ENCODE measurements around the gene PRKX.

Gene PRKX

DNA sequence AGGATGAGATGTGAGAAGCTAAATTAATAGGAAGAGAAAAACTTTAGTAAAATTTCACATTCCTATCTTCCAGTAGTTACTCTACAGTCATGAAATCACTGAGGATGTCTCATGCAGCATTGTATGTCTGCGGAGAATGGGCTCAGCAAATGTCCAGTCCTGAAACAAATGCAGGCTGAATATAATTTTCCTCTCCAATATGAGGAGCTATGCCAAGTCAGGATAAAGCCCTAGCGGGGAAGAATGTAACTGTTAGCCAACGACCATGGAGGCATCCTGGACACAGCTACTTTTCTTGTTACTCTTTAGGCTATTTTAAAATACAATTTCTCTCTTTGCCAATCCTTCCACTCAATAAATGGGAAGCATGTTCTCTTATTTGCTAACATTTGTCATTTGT is 127.7 kb downstream of the PRKX start:
- DNase-seq (ENCODE audit: low read depth), result no peak
- TF ChIP-seq, protein P1, sequence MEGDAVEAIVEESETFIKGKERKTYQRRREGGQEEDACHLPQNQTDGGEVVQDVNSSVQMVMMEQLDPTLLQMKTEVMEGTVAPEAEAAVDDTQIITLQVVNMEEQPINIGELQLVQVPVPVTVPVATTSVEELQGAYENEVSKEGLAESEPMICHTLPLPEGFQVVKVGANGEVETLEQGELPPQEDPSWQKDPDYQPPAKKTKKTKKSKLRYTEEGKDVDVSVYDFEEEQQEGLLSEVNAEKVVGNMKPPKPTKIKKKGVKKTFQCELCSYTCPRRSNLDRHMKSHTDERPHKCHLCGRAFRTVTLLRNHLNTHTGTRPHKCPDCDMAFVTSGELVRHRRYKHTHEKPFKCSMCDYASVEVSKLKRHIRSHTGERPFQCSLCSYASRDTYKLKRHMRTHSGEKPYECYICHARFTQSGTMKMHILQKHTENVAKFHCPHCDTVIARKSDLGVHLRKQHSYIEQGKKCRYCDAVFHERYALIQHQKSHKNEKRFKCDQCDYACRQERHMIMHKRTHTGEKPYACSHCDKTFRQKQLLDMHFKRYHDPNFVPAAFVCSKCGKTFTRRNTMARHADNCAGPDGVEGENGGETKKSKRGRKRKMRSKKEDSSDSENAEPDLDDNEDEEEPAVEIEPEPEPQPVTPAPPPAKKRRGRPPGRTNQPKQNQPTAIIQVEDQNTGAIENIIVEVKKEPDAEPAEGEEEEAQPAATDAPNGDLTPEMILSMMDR (IDR thresholded peaks at IDR 0.05; ENCODE audit: low read length, missing control alignments), result peak; percentile 9

DNA sequence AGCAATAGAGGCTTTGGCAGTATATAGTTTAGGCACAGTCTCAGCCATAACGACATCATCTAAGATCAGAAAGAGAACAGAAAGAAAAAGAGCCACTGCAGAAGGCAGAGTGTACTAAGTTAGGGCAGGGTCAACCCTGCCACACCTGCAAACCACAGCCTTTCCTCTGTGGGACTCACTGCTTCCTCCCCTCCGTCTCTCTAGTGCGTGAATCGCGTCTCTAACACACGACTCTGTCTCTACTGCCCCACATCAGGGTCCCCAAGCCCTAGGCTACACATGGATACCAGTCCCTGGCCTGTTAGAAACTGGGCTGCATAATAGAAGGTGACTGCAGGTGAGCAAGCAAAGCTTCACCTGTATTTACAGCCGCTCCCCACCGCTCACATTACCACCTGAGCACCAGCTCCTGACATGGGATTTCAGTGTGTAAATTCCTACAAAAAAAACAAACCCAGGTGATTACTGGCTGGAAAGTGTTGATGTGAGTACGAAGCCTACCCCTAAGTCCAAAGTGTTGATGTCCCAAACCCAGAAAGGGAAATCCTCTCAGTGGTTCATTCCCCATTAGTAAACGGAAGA is 128.9 kb downstream of the PRKX start:
- no peak for DNase-seq (ENCODE audit: low read depth)
- H3K4me3 ChIP-seq (replicated peaks; ENCODE audit: low read depth, low read length), result no peak overlapping the region
- TF ChIP-seq, protein P1 (IDR thresholded peaks at IDR 0.05; ENCODE audit: low read length, missing control alignments), result no peak

More for the DNA sequence above, 127.7 kb downstream of the PRKX start:
- H3K4me3 ChIP-seq (replicated peaks; ENCODE audit: low read depth, low read length), result no peak overlapping the region

DNA sequence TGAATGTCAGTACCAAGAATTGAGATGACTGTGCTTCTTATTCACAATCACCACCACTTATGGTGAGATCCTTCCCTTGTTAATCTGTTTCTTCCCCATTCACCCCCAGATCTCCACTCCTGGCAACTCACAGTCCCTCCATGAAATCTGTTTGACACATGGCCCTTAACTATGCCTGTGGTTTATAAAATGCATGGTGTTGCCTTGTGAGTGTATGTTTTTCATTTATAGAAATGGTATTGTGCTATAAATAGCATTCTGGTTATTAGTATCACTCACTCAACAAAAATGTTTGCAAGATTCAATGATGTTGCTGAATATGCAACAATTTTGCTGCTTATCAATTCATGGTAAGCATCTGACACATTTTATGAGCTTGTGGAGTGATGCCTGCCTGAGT is 131.0 kb downstream of the PRKX start:
- TF ChIP-seq, protein P1 (IDR thresholded peaks at IDR 0.05; ENCODE audit: low read length, missing control alignments), result no peak
- no peak for DNase-seq (ENCODE audit: low read depth)
- H3K4me3 ChIP-seq (replicated peaks; ENCODE audit: low read depth, low read length), result no peak overlapping the region

DNA sequence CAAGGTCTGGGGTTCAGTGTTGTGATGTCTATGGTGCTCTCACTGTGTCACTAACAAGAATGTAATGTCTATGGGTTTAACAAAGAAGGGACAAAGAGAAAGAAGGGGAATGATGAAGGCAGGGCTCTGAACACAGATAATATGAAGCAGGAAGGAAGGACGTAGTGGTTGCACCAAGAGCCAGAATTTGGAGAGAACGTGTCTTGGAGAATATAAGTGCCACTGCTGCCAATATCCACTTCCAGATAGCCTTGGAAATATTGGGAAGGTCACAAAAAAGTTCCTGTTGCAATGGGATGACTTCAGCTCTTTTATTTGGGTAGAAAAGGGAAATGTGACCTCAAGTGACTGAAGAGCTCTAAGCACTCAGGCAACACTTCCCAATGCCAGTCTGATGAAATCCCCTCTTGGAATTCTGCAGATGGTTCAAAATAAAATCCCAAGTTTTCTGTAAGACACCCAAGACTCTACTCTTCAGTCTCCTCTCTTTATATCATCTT is 131.8 kb downstream of the PRKX start:
- DNase-seq (ENCODE audit: low read depth), result no peak
- TF ChIP-seq, protein P1 (IDR thresholded peaks at IDR 0.05; ENCODE audit: low read length, missing control alignments), result no peak
- no peak overlapping the region for H3K4me3 ChIP-seq (replicated peaks; ENCODE audit: low read depth, low read length)

GRCh38 chrX:3577551-3577950 is 135.9 kb downstream of the PRKX start:
- TF ChIP-seq, protein P1 (IDR thresholded peaks at IDR 0.05; ENCODE audit: low read length, missing control alignments), result no peak
- DNase-seq (ENCODE audit: low read depth), result no peak
- H3K4me3 ChIP-seq (replicated peaks; ENCODE audit: low read depth, low read length), result no peak overlapping the region

DNA sequence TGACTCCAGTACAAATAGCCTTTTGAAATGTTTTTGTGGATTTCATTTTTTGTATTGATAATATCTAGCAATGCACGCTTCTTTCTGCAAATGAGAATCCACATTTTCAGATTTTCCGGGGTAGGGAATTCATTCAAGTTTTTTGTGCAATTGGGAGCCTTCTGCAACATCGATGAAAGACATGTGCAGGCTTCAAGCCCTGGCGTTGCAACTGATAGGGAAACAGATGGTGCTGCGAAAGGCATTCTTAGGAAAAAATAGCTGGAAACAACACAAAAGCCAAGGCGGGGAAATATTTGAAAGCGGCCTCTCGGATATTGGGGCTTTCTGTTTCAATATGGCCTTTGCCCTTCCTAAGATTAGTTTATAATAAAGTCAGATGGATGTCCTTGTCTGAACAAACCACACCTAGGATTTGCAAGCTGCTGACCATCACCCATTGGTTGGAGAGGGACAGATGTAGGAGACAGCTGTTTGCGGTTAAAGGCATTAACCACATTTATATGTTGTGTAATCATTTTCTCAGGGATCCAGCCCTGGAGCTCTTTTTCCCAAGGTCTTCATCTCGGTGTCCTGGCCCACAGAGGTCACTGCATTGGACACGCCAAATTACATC is 136.5 kb downstream of the PRKX start:
- TF ChIP-seq, protein P1 (IDR thresholded peaks at IDR 0.05; ENCODE audit: low read length, missing control alignments), result no peak
- no peak overlapping the region for H3K4me3 ChIP-seq (replicated peaks; ENCODE audit: low read depth, low read length)
- peak; percentile 60 for DNase-seq (ENCODE audit: low read depth)

- TF ChIP-seq, protein P1 (IDR thresholded peaks at IDR 0.05; ENCODE audit: low read length, missing control alignments), result no peak
- no peak overlapping the region for H3K4me3 ChIP-seq (replicated peaks; ENCODE audit: low read depth, low read length)
- DNase-seq (ENCODE audit: low read depth), result no peak
These were observed 145.8 kb downstream of the PRKX start for GRCh38 chrX:3567686-3568085.

Measured in fibroblast of pulmonary artery (primary cell).